K562 (cell line): ENCODE measurements around the gene DENND2A.

Experiments used
- JUND ChIP-seq, 2 experiments: IDR thresholded peaks; 2 replicates in 1 of 2; 3 replicates in 1 of 2; pipeline ENCODE4 v1.6.1; 2011; ENCODE audit warnings: borderline replicate concordance in 2 of 2, low read depth in 2 of 2, low read length in 2 of 2, improper control_type of control experiment in 1 of 2, missing biosample characterization in 1 of 2, missing genetic modification characterization in 1 of 2, missing genetic modification reagents in 1 of 2
- RUNX1 ChIP-seq: sonication (generic); IDR thresholded peaks from 2 replicates; pipeline ENCODE4 v1.6.1; 2016; ENCODE audit warnings: antibody characterized with exemption, low read depth

- TF ChIP-seq JUND (IDR thresholded peaks at IDR 0.05; ENCODE audit: borderline replicate concordance, low read depth, low read length) (no peak), JUND (tag; IDR thresholded peaks at IDR 0.05; ENCODE audit: borderline replicate concordance, low read depth, low read length) (no peak), RUNX1 (no peak)
Observed at GRCh38 chr7:140605337-140605736, 35.3 kb downstream of the DENND2A start.
